Measurements from ENCODE around the gene TFF1.

TFF1 gene

GRCh38 chr21:42379426-42380215 is 13.3 kb upstream of the TFF1 start:
- DNase-seq, result no peak

GRCh38 chr21:42378418-42378817 is 12.1 kb upstream of the TFF1 start:
- no peak for DNase-seq

GRCh38 chr21:42377951-42378340 is 11.6 kb upstream of the TFF1 start:
- no peak for DNase-seq

- DNase-seq, result no peak
Observed at GRCh38 chr21:42377211-42377950, 11.0 kb upstream of the TFF1 start.

GRCh38 chr21:42376338-42376982 is 10.1 kb upstream of the TFF1 start:
- no peak for DNase-seq

- DNase-seq, result no peak
Observed at GRCh38 chr21:42375966-42376337, 9.6 kb upstream of the TFF1 start.

- no peak for DNase-seq
Observed at GRCh38 chr21:42375506-42375905, 9.2 kb upstream of the TFF1 start.

GRCh38 chr21:42374864-42375499 is 8.6 kb upstream of the TFF1 start:
- no peak for DNase-seq

- no peak for DNase-seq
Observed at GRCh38 chr21:42374457-42374856, 8.1 kb upstream of the TFF1 start.

GRCh38 chr21:42373908-42374455 is 7.6 kb upstream of the TFF1 start:
- no peak for DNase-seq

GRCh38 chr21:42373196-42373907 is 7.0 kb upstream of the TFF1 start:
- DNase-seq, result no peak

- DNase-seq, result no peak
Observed at GRCh38 chr21:42370894-42371654, 4.7 kb upstream of the TFF1 start.

- DNase-seq, result no peak
Observed at GRCh38 chr21:42369821-42370220, 3.5 kb upstream of the TFF1 start.

GRCh38 chr21:42367367-42368165 is 1.2 kb upstream of the TFF1 start:
- no peak for DNase-seq

GRCh38 chr21:42365770-42366169 is 565 bp downstream of the TFF1 start:
- no peak for DNase-seq

GRCh38 chr21:42364304-42364865 is 1.9 kb downstream of the TFF1 start:
- no peak for DNase-seq

- DNase-seq, result no peak
Observed at GRCh38 chr21:42363312-42363711, 3.0 kb downstream of the TFF1 start.

- no peak for DNase-seq
Observed at GRCh38 chr21:42362700-42363099, 3.6 kb downstream of the TFF1 start.

- no peak for DNase-seq
Observed at GRCh38 chr21:42362198-42362597, 4.1 kb downstream of the TFF1 start.

- no peak for DNase-seq
Observed at GRCh38 chr21:42361286-42361685, 5.0 kb downstream of the TFF1 start.

Data from hematopoietic multipotent progenitor cell treated with erythropoietin and hydrocortisone succinate and interleukin-3 and kit ligand, for 8 days (in vitro differentiated cells).